Measurements from ENCODE around the gene NTRK3. TPM values are rescaled to one million over a fixed set of nuclear protein-coding genes. Genes with fewer than 3 reads are reported as not detected.

Gene NTRK3
- total RNA-seq, 2 experiments from 2014 or later = not detected

DNA sequence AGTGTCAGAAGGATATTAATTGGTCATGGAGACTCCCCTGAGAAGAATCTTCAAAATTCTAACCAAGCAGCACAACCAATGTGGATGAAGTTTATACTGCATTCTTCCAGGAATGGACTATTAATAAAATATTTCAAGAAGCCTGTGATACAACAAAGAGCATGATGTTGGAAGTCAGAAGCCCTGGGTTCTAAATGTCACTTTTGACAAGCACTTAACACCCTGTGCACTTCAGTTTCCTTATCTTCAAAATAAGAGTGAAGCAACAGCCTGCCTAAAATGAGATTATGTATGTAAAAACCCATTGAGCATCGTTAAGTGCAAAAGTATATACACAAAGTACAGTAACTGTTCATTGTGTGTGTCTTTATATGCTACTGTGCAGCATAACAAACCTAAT, 369.4 kb downstream of the NTRK3 start:
- Mint-ChIP-seq H3K9me3 (ENCODE audit: insufficient read depth) (no peaks in the 10 kb centered on the region), H3K4me1 (ENCODE audit: low read depth) (no peaks in the 10 kb centered on the region), H3K27ac (no peak overlapping the region), H3K4me3 (no peak overlapping the region), H3K36me3 (ENCODE audit: low read depth) (no peaks in the 10 kb centered on the region), H3K27me3 (ENCODE audit: low read depth) (no peaks in the 10 kb centered on the region)
- DNase-seq = no peak
- ChIA-PET CTCF (no interaction called here), POLR2A (no interaction called here)
- no peak for ATAC-seq

DNA sequence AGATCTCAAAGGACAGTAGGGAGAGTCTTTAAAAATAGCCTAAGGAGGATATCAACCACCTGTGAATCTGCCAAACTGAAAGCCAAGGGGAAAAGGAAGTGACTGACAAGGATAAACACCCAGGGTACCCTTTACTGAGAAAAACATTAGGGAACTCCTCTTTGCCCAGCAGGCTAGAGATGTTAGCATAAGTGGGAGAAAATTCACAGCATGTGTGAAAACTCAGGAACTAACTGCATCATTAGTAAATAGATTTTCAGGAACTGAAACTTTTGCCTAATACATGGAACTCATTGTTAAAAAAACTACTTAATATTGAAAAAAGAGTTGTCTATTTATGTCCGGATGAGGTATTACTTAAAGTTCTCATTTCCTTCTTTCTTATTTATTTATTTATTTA, 375.5 kb downstream of the NTRK3 start:
- CTCF ChIA-PET = no interaction called here
- no peaks in the 10 kb centered on the region for H3K27me3 Mint-ChIP-seq (ENCODE audit: low read depth)

DNA sequence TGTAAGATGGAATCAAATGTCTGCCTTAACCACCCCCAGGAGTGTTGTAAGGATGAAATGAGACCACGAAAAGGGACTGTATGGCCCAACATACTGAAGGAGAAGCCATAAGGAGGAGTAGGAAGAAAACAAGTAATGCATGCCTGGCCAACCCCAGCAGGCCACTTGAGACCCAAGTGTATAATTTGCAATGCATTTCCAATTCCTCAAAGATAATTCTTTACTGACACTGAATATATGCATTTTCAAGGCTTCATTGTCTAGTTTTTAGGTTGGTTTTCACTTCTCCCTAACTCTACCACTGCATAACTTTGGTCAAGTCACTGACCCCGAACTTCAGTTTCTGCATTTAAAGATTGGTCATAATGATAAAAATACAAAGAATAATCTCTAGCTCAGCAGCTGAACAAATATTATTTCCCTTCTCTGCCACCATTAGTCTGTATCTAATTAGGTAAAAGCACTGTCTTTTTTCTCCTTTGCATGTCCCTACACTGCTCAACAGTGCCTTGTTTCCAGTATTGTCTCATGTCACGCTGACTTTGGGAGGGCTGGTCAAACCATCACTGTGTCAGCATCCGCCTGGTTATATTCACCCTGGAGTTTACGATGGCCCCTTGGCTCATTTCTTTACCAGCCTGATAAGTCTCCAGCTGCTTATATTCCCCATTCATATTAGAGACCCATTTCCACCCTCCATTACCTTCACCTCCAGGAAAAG, 378.6 kb downstream of the NTRK3 start:
- CTCF ChIA-PET = no interaction called here
- Mint-ChIP-seq H3K4me3 (no peak overlapping the region), H3K27me3 (ENCODE audit: low read depth) (no peaks in the 10 kb centered on the region), H3K36me3 (ENCODE audit: low read depth) (no peaks in the 10 kb centered on the region), H3K27ac (no peak overlapping the region), H3K9me3 (ENCODE audit: insufficient read depth) (no peaks in the 10 kb centered on the region), H3K4me1 (ENCODE audit: low read depth) (no peaks in the 10 kb centered on the region)
- DNase-seq = no peak
- POLR2A ChIA-PET = no interaction called here
- ATAC-seq = no peak

More for the DNA sequence above, 375.5 kb downstream of the NTRK3 start:
- Mint-ChIP-seq H3K27ac (no peak overlapping the region), H3K4me3 (no peak overlapping the region), H3K36me3 (ENCODE audit: low read depth) (no peaks in the 10 kb centered on the region), H3K4me1 (ENCODE audit: low read depth) (no peaks in the 10 kb centered on the region), H3K9me3 (ENCODE audit: insufficient read depth) (no peaks in the 10 kb centered on the region)
- ATAC-seq (no peak), DNase-seq (no peak)
- POLR2A ChIA-PET = no interaction called here

DNA sequence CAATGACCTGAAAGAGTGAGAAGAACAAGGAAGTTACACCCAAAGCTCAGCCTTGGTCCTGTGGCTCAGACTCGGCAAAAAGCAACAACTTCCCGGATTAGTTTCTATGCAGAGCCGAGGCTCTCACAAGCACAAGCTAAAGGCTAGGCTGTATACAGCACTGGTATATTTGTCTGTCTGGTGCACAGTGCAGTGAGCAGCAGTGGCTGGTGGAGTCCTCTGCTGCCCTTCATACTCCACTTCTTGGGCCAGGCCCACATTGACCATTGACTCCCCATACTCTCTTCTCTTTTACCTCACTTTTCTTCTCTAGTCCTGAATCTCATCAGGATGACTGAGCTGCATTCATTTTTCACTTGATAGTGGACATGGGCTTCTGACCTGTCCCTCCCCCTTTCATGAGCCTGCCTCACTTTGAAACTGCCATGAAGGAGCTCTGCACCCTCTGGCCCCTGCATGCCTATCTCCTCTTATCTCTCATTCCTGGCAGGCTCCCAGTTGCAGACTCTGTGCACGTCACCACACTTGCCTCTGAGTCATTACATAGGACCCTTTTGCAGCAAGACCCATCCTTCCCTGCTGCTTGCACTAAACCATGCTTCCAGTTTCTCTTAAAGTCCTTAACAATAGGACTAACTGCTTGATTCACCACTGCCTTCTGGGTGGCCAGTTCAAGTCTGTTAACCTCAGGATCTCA, 379.3 kb downstream of the NTRK3 start:
- Mint-ChIP-seq H3K4me1 (ENCODE audit: low read depth) (no peaks in the 10 kb centered on the region), H3K4me3 (no peak overlapping the region), H3K9me3 (ENCODE audit: insufficient read depth) (no peaks in the 10 kb centered on the region), H3K27me3 (ENCODE audit: low read depth) (no peaks in the 10 kb centered on the region), H3K36me3 (ENCODE audit: low read depth) (no peaks in the 10 kb centered on the region), H3K27ac (no peak overlapping the region)
- POLR2A ChIA-PET = no interaction called here
- DNase-seq (no peak), ATAC-seq (no peak)
- CTCF ChIA-PET = no interaction called here

DNA sequence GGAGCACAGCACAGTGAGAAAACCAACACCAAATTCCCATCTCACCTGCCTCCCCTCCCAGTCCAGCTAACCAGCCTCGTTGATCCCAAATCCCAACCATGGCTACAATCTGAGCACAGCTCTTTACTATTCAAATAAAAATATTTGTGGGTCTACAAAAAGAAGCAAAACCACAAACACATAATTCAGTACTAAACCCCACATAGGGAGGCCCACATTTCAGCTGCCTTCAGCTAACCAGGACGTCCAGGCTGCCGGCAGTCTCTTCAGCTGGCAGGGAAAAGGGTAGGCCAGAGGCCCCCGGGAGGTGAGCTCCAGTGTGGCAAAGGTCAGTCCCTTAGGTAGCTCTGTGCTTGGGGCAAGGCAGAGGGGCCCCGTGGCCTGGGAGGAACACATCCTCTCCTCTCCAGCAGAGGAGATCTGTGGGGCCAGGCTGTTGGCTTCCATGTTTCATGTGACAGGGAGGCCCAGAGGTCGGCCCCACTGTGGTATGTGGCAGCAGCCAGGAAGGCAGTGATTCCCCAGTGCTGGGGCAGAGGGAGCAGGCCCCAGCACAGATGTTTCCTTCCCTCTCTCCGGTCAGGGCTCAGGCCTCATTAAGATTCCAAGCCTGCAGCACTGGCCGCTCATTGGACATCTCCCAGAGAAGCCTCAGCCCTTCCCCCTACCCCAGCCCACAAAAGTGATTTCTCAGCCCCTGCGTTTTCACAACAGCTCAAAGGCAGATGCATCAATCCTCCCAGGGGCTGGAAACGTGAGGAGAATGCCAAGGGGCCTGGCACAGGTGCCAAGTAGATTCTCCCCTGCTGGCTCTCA, 381.4 kb downstream of the NTRK3 start:
- Mint-ChIP-seq H3K27me3 (ENCODE audit: low read depth) (no peaks in the 10 kb centered on the region), H3K36me3 (ENCODE audit: low read depth) (no peaks in the 10 kb centered on the region), H3K4me3 (no peak overlapping the region), H3K27ac (no peak overlapping the region), H3K4me1 (ENCODE audit: low read depth) (no peaks in the 10 kb centered on the region), H3K9me3 (ENCODE audit: insufficient read depth) (no peaks in the 10 kb centered on the region)
- ChIA-PET POLR2A (no interaction called here), CTCF (no interaction called here)
- DNase-seq = no peak
- no peak for ATAC-seq

DNA sequence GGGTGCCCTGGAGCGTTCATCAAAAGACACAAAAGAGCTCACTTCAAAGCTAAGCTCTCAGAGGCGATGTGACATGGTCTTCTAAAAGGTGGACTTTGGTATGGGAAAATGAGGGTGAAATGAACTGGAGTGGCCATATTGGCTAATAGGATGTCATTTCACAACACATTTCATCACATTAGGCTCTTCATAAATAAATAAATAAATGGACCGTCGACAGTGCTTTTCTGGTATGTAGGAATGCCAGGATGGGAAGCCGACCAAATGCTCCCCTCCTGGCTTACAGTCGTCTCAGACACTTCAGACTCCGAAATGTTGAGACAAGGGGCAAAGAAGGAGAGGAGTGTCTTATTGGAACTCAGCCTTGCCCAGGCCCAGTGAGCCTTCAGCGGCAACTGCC, 383.0 kb downstream of the NTRK3 start:
- no peaks in the 10 kb centered on the region for H3K9me3 Mint-ChIP-seq (ENCODE audit: insufficient read depth)
- ATAC-seq = no peak
- no peaks in the 10 kb centered on the region for H3K27me3 Mint-ChIP-seq (ENCODE audit: low read depth)
- no peak for DNase-seq
- no peaks in the 10 kb centered on the region for H3K36me3 Mint-ChIP-seq (ENCODE audit: low read depth)
- H3K4me3 Mint-ChIP-seq = no peak overlapping the region
- H3K4me1 Mint-ChIP-seq (ENCODE audit: low read depth) = no peaks in the 10 kb centered on the region
- no peak overlapping the region for H3K27ac Mint-ChIP-seq
- POLR2A ChIA-PET = no interaction called here
- CTCF ChIA-PET = no interaction called here

DNA sequence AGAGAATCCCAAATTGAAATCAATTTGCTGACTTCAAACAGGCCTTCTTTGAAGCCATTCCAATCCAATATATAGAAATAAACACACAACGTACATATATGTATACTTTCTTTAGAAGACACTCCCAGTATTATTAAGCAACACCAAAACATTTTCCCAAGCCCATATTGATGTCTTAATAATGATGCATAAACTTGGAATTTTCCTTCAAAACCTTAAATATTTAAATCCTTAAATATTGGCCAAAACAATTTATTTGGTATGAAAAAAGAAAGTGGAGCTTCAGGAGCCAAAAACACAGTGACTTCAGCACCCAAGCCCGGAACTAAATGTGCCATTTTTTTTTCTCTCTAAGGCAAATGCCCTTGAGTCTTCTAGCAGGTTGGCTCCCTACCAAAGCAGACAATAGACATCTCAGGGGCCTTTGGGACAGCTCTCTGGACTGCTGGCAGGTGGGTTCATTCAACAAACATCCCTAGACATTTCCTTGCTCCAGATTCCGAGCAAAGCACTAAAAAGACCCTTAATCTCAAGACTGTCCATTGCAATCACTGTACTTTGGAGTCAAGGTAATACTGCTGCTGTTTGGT, 384.7 kb downstream of the NTRK3 start:
- Mint-ChIP-seq H3K27me3 (ENCODE audit: low read depth) (no peaks in the 10 kb centered on the region), H3K36me3 (ENCODE audit: low read depth) (no peaks in the 10 kb centered on the region), H3K9me3 (ENCODE audit: insufficient read depth) (no peaks in the 10 kb centered on the region), H3K27ac (no peak overlapping the region), H3K4me1 (ENCODE audit: low read depth) (no peaks in the 10 kb centered on the region), H3K4me3 (no peak overlapping the region)
- ChIA-PET CTCF (no interaction called here), POLR2A (no interaction called here)
- DNase-seq = no peak
- ATAC-seq = no peak

DNA sequence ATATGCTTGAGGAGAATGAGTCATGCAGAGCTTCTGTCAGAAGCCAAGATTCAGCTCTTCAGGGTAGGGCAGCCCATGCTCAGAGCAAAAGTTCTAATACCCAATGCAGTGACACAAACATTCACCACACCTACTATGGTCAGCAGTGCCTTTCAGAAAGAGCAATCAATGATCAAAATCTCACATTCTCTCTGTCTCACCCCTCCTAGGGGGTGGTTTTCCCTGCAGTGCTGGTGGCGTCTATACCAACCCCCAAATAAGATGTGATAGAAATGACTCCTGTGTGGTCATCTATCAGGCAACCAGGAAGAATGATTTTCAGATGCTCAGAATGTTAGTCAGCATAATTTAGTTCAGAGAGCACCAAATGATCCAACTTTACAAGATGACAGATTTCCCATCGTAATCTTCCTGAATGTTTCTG, 385.3 kb downstream of the NTRK3 start:
- Mint-ChIP-seq H3K9me3 (ENCODE audit: insufficient read depth) (no peaks in the 10 kb centered on the region), H3K27ac (no peak overlapping the region), H3K36me3 (ENCODE audit: low read depth) (no peaks in the 10 kb centered on the region), H3K27me3 (ENCODE audit: low read depth) (no peaks in the 10 kb centered on the region), H3K4me3 (no peak overlapping the region), H3K4me1 (ENCODE audit: low read depth) (no peaks in the 10 kb centered on the region)
- ATAC-seq (no peak), DNase-seq (no peak)
- ChIA-PET POLR2A (no interaction called here), CTCF (no interaction called here)

DNA sequence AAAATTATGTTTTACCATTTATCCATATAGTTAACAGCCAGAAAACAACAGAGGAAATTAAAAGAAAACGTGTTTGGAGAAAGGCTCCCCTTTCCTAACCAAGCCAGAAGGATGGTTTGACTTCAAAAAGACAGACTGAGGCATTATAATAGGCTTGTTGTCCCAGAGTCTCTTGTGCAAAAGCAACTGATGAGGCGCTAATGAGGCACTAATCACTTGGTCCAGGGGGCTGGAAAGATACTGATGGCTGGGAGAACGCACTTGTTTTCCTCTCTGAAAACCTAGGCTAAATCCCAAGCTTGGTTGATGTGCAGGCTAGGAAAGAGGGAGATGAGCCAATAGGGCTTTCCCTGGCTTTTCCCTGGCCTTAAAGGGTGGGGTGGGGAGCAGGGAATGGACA, 389.6 kb downstream of the NTRK3 start:
- ATAC-seq (no peak), DNase-seq (no peak)
- Mint-ChIP-seq H3K4me1 (ENCODE audit: low read depth) (no peaks in the 10 kb centered on the region), H3K4me3 (no peak overlapping the region), H3K27me3 (ENCODE audit: low read depth) (no peaks in the 10 kb centered on the region), H3K9me3 (ENCODE audit: insufficient read depth) (no peaks in the 10 kb centered on the region), H3K36me3 (ENCODE audit: low read depth) (no peaks in the 10 kb centered on the region), H3K27ac (no peak overlapping the region)
- CTCF ChIA-PET = no interaction called here
- POLR2A ChIA-PET = no interaction called here

DNA sequence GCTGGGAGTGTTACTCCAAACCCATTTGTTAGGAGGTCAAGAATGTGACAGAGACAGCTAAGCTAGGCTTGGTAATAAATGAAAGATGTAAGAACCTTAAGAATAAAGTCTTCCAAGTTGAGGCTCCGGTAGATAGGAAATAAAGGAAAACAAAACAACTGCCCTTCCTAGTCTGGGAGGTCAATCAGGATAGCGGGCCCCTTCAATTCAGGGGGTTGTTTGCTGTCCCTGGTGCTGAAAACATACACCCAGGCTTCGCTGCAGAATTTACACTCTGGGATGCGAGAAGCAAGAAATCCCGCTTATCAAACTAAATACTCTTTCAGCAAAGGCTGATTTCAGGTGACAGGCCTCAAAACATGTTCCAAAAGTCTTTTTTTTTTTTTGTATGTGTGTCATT, 393.4 kb downstream of the NTRK3 start:
- Mint-ChIP-seq H3K27me3 (ENCODE audit: low read depth) (no peaks in the 10 kb centered on the region), H3K4me1 (ENCODE audit: low read depth) (no peaks in the 10 kb centered on the region), H3K36me3 (ENCODE audit: low read depth) (no peaks in the 10 kb centered on the region), H3K9me3 (ENCODE audit: insufficient read depth) (no peaks in the 10 kb centered on the region), H3K4me3 (no peak overlapping the region), H3K27ac (no peak overlapping the region)
- ATAC-seq (no peak), DNase-seq (no peak)
- ChIA-PET POLR2A (no interaction called here), CTCF (no interaction called here)

DNA sequence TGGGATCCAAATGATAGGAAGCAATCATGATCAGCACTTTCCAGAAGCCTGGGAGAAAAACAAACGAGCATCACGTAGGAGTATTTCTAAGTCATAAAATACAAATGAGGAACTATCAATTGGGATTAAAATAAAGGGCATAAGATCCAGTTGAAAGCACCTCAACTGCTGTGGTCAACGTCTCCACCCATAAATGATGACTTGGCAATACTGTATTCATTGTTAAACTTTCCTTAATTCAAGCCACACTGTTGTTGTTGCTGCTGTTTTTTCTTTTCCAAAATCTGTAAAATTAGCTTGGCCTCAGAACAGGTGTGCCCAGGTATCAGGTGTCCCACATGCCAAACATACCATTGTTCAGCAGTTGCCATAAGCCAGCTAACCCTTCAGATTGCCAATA, 395.8 kb downstream of the NTRK3 start:
- no peak overlapping the region for H3K4me3 Mint-ChIP-seq
- ChIA-PET CTCF (no interaction called here), POLR2A (no interaction called here)
- no peak for ATAC-seq
- H3K27ac Mint-ChIP-seq = no peak overlapping the region
- DNase-seq = no peak
- H3K9me3 Mint-ChIP-seq (ENCODE audit: insufficient read depth) = no peaks in the 10 kb centered on the region
- H3K4me1 Mint-ChIP-seq (ENCODE audit: low read depth) = no peaks in the 10 kb centered on the region
- H3K36me3 Mint-ChIP-seq (ENCODE audit: low read depth) = no peaks in the 10 kb centered on the region
- H3K27me3 Mint-ChIP-seq (ENCODE audit: low read depth) = no peaks in the 10 kb centered on the region

DNA sequence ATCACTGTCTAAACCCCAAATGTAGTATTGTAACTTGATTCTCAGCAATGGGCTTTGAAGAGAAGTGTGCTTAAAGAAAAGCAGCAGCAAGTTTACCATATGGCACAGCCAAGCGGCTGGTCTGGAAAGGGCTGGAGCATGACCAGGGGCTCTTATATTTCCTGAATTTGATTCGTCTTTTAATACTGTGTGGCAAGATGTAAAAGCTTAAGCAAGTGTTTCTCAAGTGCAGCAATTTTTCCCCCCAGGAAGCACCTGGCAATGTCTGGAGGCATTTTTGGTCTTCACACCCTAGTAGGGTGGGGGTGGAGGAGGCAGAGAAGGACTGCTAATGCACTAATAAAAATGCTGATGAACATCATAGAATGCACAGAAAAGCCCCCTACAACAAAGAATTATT, 397.9 kb downstream of the NTRK3 start:
- no peak for DNase-seq
- Mint-ChIP-seq H3K27me3 (ENCODE audit: low read depth) (no peaks in the 10 kb centered on the region), H3K4me3 (no peak overlapping the region), H3K36me3 (ENCODE audit: low read depth) (no peaks in the 10 kb centered on the region), H3K27ac (no peak overlapping the region), H3K9me3 (ENCODE audit: insufficient read depth) (no peaks in the 10 kb centered on the region), H3K4me1 (ENCODE audit: low read depth) (no peaks in the 10 kb centered on the region)
- CTCF ChIA-PET = no interaction called here
- POLR2A ChIA-PET = no interaction called here
- ATAC-seq = no peak
